ENCODE results near the gene SCGB1D1.

SCGB1D1 gene

GRCh38 chr11:62140304-62141110 is 49.5 kb upstream of the SCGB1D1 start (continued):
- TF ChIP-seq ZNF639 (tag by site-specific recombination; IDR thresholded peaks at IDR 0.05) (no peak), ZNF624 (tag by site-specific recombination; IDR thresholded peaks at IDR 0.05) (no peak), SALL2 (tag by site-specific recombination; IDR thresholded peaks at IDR 0.05; ENCODE audit: borderline replicate concordance) (no peak), GFI1B (tag by site-specific recombination; IDR thresholded peaks at IDR 0.05) (no peak), CTCF (tag by site-specific recombination; IDR thresholded peaks at IDR 0.05) (no peak), ZNF132 (tag by site-specific recombination; IDR thresholded peaks at IDR 0.05; ENCODE audit: borderline replicate concordance) (no peak)

- POLR2A ChIA-PET = no interaction called here
- Histone ChIP-seq H3K36me3 (ENCODE audit: control insufficient read depth in 2 of 2, insufficient read depth in 1 of 2, low read length in 2 of 2) (peaks cover under 1 to 98% of the 10 kb centered on the region in 2 experiments; a peak in 2 of 3 replicates), H3K27ac (ENCODE audit: extremely low read depth, low read depth, low read length) (no peak overlapping the region), H3K4me1 (ENCODE audit: control insufficient read depth, insufficient read depth, low read length) (no peaks in the 10 kb centered on the region), H3K9me3 (ENCODE audit: control insufficient read depth, insufficient read depth, low read depth, low read length) (no peaks in the 10 kb centered on the region), H3K4me3 (ENCODE audit: low read depth, low read length) (no peak overlapping the region)
- CTCF ChIA-PET = no interaction called here
- TF ChIP-seq ZNF155 (tag by site-specific recombination; IDR thresholded peaks at IDR 0.05) = no peak
- TF ChIP-seq OSR2 (tag by site-specific recombination; IDR thresholded peaks at IDR 0.05) = no peak
- TF ChIP-seq BCL6B (tag by site-specific recombination; IDR thresholded peaks at IDR 0.05) = no peak
- no peak for TF ChIP-seq REST (tag by site-specific recombination; IDR thresholded peaks at IDR 0.05)
- TF ChIP-seq ZSCAN5A (tag by site-specific recombination; IDR thresholded peaks at IDR 0.05) = no peak
- no peak for TF ChIP-seq ZNF362 (tag by site-specific recombination; IDR thresholded peaks at IDR 0.05)
- no peak for TF ChIP-seq ZBTB48 (tag by site-specific recombination; IDR thresholded peaks at IDR 0.05)
- no peak for TF ChIP-seq ZNF549 (tag by site-specific recombination; IDR thresholded peaks at IDR 0.05)
- TF ChIP-seq ZBTB7A (tag by site-specific recombination; IDR thresholded peaks at IDR 0.05; ENCODE audit: low read depth) = no peak
- TF ChIP-seq ZNF768 (tag by site-specific recombination; IDR thresholded peaks at IDR 0.05) = no peak
- TF ChIP-seq ZSCAN30 (tag by site-specific recombination; IDR thresholded peaks at IDR 0.05) = no peak
- no peak for TF ChIP-seq ZNF449 (tag by site-specific recombination; IDR thresholded peaks at IDR 0.05)
- no peak for TF ChIP-seq ZNF701 (tag by site-specific recombination; IDR thresholded peaks at IDR 0.05)
- TF ChIP-seq ZNF133 (tag by site-specific recombination; IDR thresholded peaks at IDR 0.05) = no peak
- no peak for TF ChIP-seq MEIS1 (CRISPR knock-in tag; IDR thresholded peaks at IDR 0.05; ENCODE audit: borderline replicate concordance)
Measured at GRCh38 chr11:62141111-62142042, 48.6 kb upstream of the SCGB1D1 start.

All from HEK293 (cell line).